ENCODE data around the gene AUTS2. TPM values are rescaled to one million over a fixed set of nuclear protein-coding genes. Genes with fewer than 3 reads are reported as not detected.

The AUTS2 gene
- total and polyA plus RNA-seq, 4 donors: 4.9 to 24.4 (median 7.0) TPM

DNA sequence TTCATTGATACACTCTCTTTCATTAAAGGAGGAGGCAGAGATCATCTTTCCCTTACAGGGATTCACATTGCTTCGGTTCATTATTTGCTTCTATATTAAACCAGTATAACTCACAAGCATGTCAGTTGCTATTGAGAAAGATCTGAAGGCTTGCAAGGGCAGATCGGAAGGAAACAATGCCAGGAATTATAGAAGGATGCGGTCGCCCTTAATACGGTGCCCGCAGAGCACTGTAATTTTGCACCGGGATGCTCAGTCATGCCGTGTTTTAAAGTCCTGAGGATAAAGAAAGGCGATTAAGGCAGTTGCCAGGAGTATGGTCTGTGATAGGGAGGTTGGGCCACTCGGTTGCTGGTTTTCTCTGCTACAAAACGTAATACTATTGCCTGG, 1183.6 kb downstream of the AUTS2 start:
- Histone ChIP-seq H3K27me3 (ENCODE audit: control insufficient read depth in 4 of 4, insufficient read depth in 4 of 4, low read length in 3 of 4) (no peaks in the 10 kb centered on the region), H3K4me3 (ENCODE audit: low read depth in 1 of 3, low read length in 3 of 3) (no peak overlapping the region), H3K9me3 (ENCODE audit: control insufficient read depth in 4 of 4, low read length in 3 of 4) (no peaks in the 10 kb centered on the region), H3K27ac (ENCODE audit: low read depth in 1 of 2, low read length in 2 of 2) (no peak overlapping the region), H3K36me3 (ENCODE audit: control insufficient read depth in 4 of 4, insufficient read depth in 3 of 4, low read depth in 1 of 4, low read length in 3 of 4) (peaks cover 3 to 67% (median 50%) of the 10 kb centered on the region in 4 donors), H3K4me1 (ENCODE audit: control insufficient read depth in 4 of 4, insufficient read depth in 4 of 4, low read length in 3 of 4) (peaks cover 0 to 20% (median 9%) of the 10 kb centered on the region in 4 donors), H3K9ac (ENCODE audit: low read depth in 1 of 2, low read length in 2 of 2) (no peak overlapping the region)
- TF ChIP-seq EGR1 (IDR thresholded peaks at IDR 0.05; ENCODE audit: low read depth in 2 of 2): no peak
- no peak for TF ChIP-seq NR2F2 (IDR thresholded peaks at IDR 0.05)
- no peak for TF ChIP-seq CTCF (IDR thresholded peaks at IDR 0.05; ENCODE audit: low read depth, low read length, missing input control)
- TF ChIP-seq FOXA2 (IDR thresholded peaks at IDR 0.05): no peak
- TF ChIP-seq JUND (IDR thresholded peaks at IDR 0.05): no peak
- TF ChIP-seq YY1 (IDR thresholded peaks at IDR 0.05): no peak
- no peak for TF ChIP-seq RXRA (IDR thresholded peaks at IDR 0.05)
- TF ChIP-seq RAD21 (IDR thresholded peaks at IDR 0.05): no peak
- DNase-seq (ENCODE audit: low spot score): no peak
- 93% methylated on average over 11 of the region's 11 CpGs for WGBS

- Histone ChIP-seq H3K9me3 (ENCODE audit: control insufficient read depth in 4 of 4, low read length in 3 of 4) (no peaks in the 10 kb centered on the region), H3K27ac (ENCODE audit: low read depth in 1 of 2, low read length in 2 of 2) (no peak overlapping the region), H3K27me3 (ENCODE audit: control insufficient read depth in 4 of 4, insufficient read depth in 4 of 4, low read length in 3 of 4) (no peaks in the 10 kb centered on the region), H3K4me1 (ENCODE audit: control insufficient read depth in 4 of 4, insufficient read depth in 4 of 4, low read length in 3 of 4) (peaks cover 0 to 20% (median 9%) of the 10 kb centered on the region in 4 donors), H3K9ac (ENCODE audit: low read depth in 1 of 2, low read length in 2 of 2) (no peak overlapping the region), H3K4me3 (ENCODE audit: low read depth in 1 of 3, low read length in 3 of 3) (no peak overlapping the region), H3K36me3 (ENCODE audit: control insufficient read depth in 4 of 4, insufficient read depth in 3 of 4, low read depth in 1 of 4, low read length in 3 of 4) (peaks cover 7 to 68% (median 50%) of the 10 kb centered on the region in 4 donors)
- 99% methylated on average over 1 of the region's 1 CpG for WGBS
- TF ChIP-seq FOXA1 (IDR thresholded peaks at IDR 0.05): no peak
- no peak for TF ChIP-seq SP1 (IDR thresholded peaks at IDR 0.05)
- TF ChIP-seq EGR1 (IDR thresholded peaks at IDR 0.05; ENCODE audit: low read depth in 2 of 2): no peak
- TF ChIP-seq MAX (IDR thresholded peaks at IDR 0.05): no peak
- TF ChIP-seq JUND (IDR thresholded peaks at IDR 0.05): no peak
- no peak for TF ChIP-seq TAF1 (conservative IDR thresholded peaks at IDR 0.05)
- TF ChIP-seq RAD21 (IDR thresholded peaks at IDR 0.05): no peak
- no peak for TF ChIP-seq HNF4G (IDR thresholded peaks at IDR 0.05)
- TF ChIP-seq, protein P1, sequence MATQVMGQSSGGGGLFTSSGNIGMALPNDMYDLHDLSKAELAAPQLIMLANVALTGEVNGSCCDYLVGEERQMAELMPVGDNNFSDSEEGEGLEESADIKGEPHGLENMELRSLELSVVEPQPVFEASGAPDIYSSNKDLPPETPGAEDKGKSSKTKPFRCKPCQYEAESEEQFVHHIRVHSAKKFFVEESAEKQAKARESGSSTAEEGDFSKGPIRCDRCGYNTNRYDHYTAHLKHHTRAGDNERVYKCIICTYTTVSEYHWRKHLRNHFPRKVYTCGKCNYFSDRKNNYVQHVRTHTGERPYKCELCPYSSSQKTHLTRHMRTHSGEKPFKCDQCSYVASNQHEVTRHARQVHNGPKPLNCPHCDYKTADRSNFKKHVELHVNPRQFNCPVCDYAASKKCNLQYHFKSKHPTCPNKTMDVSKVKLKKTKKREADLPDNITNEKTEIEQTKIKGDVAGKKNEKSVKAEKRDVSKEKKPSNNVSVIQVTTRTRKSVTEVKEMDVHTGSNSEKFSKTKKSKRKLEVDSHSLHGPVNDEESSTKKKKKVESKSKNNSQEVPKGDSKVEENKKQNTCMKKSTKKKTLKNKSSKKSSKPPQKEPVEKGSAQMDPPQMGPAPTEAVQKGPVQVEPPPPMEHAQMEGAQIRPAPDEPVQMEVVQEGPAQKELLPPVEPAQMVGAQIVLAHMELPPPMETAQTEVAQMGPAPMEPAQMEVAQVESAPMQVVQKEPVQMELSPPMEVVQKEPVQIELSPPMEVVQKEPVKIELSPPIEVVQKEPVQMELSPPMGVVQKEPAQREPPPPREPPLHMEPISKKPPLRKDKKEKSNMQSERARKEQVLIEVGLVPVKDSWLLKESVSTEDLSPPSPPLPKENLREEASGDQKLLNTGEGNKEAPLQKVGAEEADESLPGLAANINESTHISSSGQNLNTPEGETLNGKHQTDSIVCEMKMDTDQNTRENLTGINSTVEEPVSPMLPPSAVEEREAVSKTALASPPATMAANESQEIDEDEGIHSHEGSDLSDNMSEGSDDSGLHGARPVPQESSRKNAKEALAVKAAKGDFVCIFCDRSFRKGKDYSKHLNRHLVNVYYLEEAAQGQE (IDR thresholded peaks at IDR 0.05): no peak
- no peak for DNase-seq (ENCODE audit: low spot score)
Measured at GRCh38 chr7:70782796-70783195, 1184.5 kb downstream of the AUTS2 start.

DNA sequence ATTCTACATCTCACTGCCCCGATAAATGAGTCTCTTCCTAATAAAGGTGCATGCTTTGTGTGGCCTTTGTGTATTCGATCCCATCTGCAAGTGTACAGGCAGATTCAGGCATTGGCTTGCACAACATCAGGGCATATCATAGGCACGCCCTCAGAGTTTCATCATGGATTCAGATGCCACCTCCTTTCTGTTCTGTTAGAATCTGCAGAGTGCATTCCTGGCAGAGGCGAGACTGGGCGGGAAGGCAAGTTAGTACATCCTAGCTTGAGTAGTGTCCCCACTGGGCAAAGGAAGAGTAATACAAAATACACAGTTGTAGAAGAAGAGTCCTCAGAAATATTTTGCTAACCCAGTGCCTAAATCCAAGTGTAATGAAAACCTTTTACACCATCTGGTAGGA, 1187.2 kb downstream of the AUTS2 start:
- DNase-seq (ENCODE audit: low spot score): no peak
- Histone ChIP-seq H3K4me3 (ENCODE audit: low read depth in 1 of 3, low read length in 3 of 3) (no peak overlapping the region), H3K4me1 (ENCODE audit: control insufficient read depth in 4 of 4, insufficient read depth in 4 of 4, low read length in 3 of 4) (peaks cover 0 to 8% (median 5%) of the 10 kb centered on the region in 4 donors), H3K36me3 (ENCODE audit: control insufficient read depth in 4 of 4, insufficient read depth in 3 of 4, low read depth in 1 of 4, low read length in 3 of 4) (peaks cover 17 to 72% (median 63%) of the 10 kb centered on the region in 4 donors), H3K9ac (ENCODE audit: low read depth in 1 of 2, low read length in 2 of 2) (no peak overlapping the region), H3K27me3 (ENCODE audit: control insufficient read depth in 4 of 4, insufficient read depth in 4 of 4, low read length in 3 of 4) (no peaks in the 10 kb centered on the region), H3K9me3 (ENCODE audit: control insufficient read depth in 4 of 4, low read length in 3 of 4) (no peaks in the 10 kb centered on the region), H3K27ac (ENCODE audit: low read depth in 1 of 2, low read length in 2 of 2) (no peak overlapping the region)
- WGBS: 97% methylated on average over 5 of the region's 5 CpGs
- TF ChIP-seq FOXA2 (IDR thresholded peaks at IDR 0.05) (no peak), HNF4G (IDR thresholded peaks at IDR 0.05) (no peak), MAX (IDR thresholded peaks at IDR 0.05) (no peak), GABPA (IDR thresholded peaks at IDR 0.05 in 1 of 2, conservative IDR thresholded peaks at IDR 0.05 in 1 of 2) (no peak), RAD21 (IDR thresholded peaks at IDR 0.05) (no peak), CTCF (IDR thresholded peaks at IDR 0.05; ENCODE audit: low read depth, low read length, missing input control) (no peak), YY1 (IDR thresholded peaks at IDR 0.05) (no peak), FOXA1 (IDR thresholded peaks at IDR 0.05) (no peak), SP1 (IDR thresholded peaks at IDR 0.05) (no peak)
- TF ChIP-seq, protein P1 (IDR thresholded peaks at IDR 0.05): no peak
